Sigmoid colon (tissue), 4 donors: ENCODE data around the gene MRPS35.

Experiments used
- CTCF ChIP-seq, 4 experiments: fragments of 450-650 bp in 3 of 4; fragments of 200-600 bp in 1 of 4; IDR thresholded peaks; one replicate each; pipeline ENCODE4 v1.5.1; 2016 to 2019; ENCODE audit warnings: antibody characterized with exemption in 4 of 4, mild to moderate bottlenecking in 3 of 4, moderate library complexity in 2 of 4
- EP300 ChIP-seq, 4 donors: sonication (generic); formaldehyde crosslinking; IDR thresholded peaks; one replicate each; pipeline ENCODE4 v1.6.1; 2017; ENCODE audit warnings: antibody characterized with exemption in 4 of 4
- POLR2A ChIP-seq, 2 donors: fragments of 450-650 bp; IDR thresholded peaks; one replicate each; pipeline ENCODE4 v1.6.1; 2016; ENCODE audit warnings: antibody characterized with exemption in 2 of 2, mild to moderate bottlenecking in 2 of 2, moderate library complexity in 2 of 2

- TF ChIP-seq CTCF (IDR thresholded peaks at IDR 0.05): no peak
- no peak for TF ChIP-seq POLR2A (IDR thresholded peaks at IDR 0.05)
- TF ChIP-seq EP300 (IDR thresholded peaks at IDR 0.05): no peak
Measured at GRCh38 chr12:27756670-27757195, 46.1 kb downstream of the MRPS35 start.
